HCT116 (cell line): ENCODE measurements around the gene FGF22. TPM values are rescaled to one million over a fixed set of nuclear protein-coding genes. Genes with fewer than 3 reads are reported as not detected.

Experiments
- ATAC-seq: fragments of 200-7000 bp; cut with Tn5 transposase; 2 replicates; pipeline ENCODE4 v1.9.1; 2020; ENCODE audit warnings: mild to moderate bottlenecking, moderate library complexity
- BruUV-seq: library from RNA; stranded (reverse); fragments of 400-500 nt; replicated peaks from 2 replicates; lab custom pipeline; 2021; lab: Mats Ljungman, UMichigan
- CTCF ChIA-PET: fragments of 300-600 bp; sonication (Branson Sonifier 250); formaldehyde crosslinking; loops from one replicate; lab custom pipeline; 2021; ENCODE audit warnings: antibody characterized with exemption; lab: Charles Lee
- POLR2A ChIA-PET: fragments of 300-600, 350-600 bp; sonication (Branson Sonifier 250); formaldehyde crosslinking; loops from one replicate; lab custom pipeline; 2021; ENCODE audit warnings: antibody characterized with exemption; lab: Charles Lee
- RAD21 ChIA-PET, 2 experiments: fragments of 300-600 bp; sonication (Branson Sonifier 250); formaldehyde crosslinking; loops; one replicate each; lab custom pipeline; 2023; ENCODE audit warnings: low total read pairs in 2 of 2; ENCODE audit not compliant: uncharacterized antibody in 2 of 2, unreplicated experiment in 2 of 2, low non-redundant PET in 1 of 2; lab: Charles Lee
- DNase-seq: peaks from one replicate; pipeline ENCODE4 v3.0.0-alpha.2; 2010; ENCODE audit warnings: low read depth, low spot score
- H2AFZ ChIP-seq: fragments of 200-600 bp; shearing (Covaris generic), sonication (generic); 2 replicates; pipeline ENCODE4 v1.6.1; 2017; ENCODE audit warnings: low read depth, mixed run types, mixed read lengths, antibody characterized with exemption, low read length; ENCODE audit not compliant: poor library complexity, severe bottlenecking
- H3K27ac ChIP-seq: 2 replicates; pipeline ENCODE4 v1.5.1; 2012; ENCODE audit warnings: low read depth, low read length
- H3K27me3 ChIP-seq: fragments of 200-600 bp; sonication (generic); 2 replicates; pipeline ENCODE4 v1.6.1; 2016; ENCODE audit warnings: mixed run types, low read length, mixed read lengths; ENCODE audit not compliant: insufficient read depth
- H3K36me3 ChIP-seq, 2 experiments: fragments of 200-500 bp in 1 of 2; fragments of 200-600 bp in 1 of 2; sonication (Bioruptor generic) in 1 of 2; sonication (generic) in 1 of 2; 2 replicates each; pipeline versions ENCODE4 v1.5.1 to v1.6.1; 2014 to 2016; ENCODE audit warnings: low read length in 2 of 2, inconsistent platforms in 1 of 2, mixed read lengths in 1 of 2, mixed run types in 1 of 2; ENCODE audit not compliant: insufficient read depth in 2 of 2, control insufficient read depth in 1 of 2
- H3K4me1 ChIP-seq, 2 experiments: fragments of 200-600 bp in 1 of 2; sonication (generic) in 1 of 2; 2 replicates each; pipeline versions ENCODE4 v1.5.1 to v1.6.1; 2012 to 2017; ENCODE audit warnings: low read length in 2 of 2, inconsistent platforms in 1 of 2, mild to moderate bottlenecking in 1 of 2, mixed read lengths in 1 of 2, mixed run types in 1 of 2, moderate library complexity in 1 of 2; ENCODE audit not compliant: insufficient read depth in 2 of 2, control insufficient read depth in 1 of 2
- H3K4me2 ChIP-seq: fragments of 200-600 bp; sonication (generic); 2 replicates; pipeline ENCODE4 v1.6.1; 2017; ENCODE audit warnings: mixed run types, low read length, mixed read lengths
- H3K4me3 ChIP-seq, 2 experiments: fragments of 200-600 bp in 1 of 2; sonication (generic) in 1 of 2; replicated peaks in 1 of 2; 2 replicates each; pipeline ENCODE4 v1.5.1; 2011 to 2016; ENCODE audit warnings: low read length in 2 of 2, control low read depth in 1 of 2, low read depth in 1 of 2, mild to moderate bottlenecking in 1 of 2, mixed read lengths in 1 of 2, mixed run types in 1 of 2
- H3K79me2 ChIP-seq: fragments of 200-600 bp; sonication (generic); 2 replicates; pipeline ENCODE4 v1.6.1; 2017; ENCODE audit warnings: mild to moderate bottlenecking, mixed run types, low read length, moderate library complexity, mixed read lengths; ENCODE audit not compliant: insufficient read depth
- H3K9ac ChIP-seq: fragments of 200-600 bp; sonication (generic); 2 replicates; pipeline ENCODE4 v1.6.1; 2016; ENCODE audit warnings: low read length, mixed read lengths
- H3K9me2 ChIP-seq: fragments of 200-600 bp; sonication (generic), shearing (Covaris generic); 2 replicates; pipeline ENCODE4 v1.6.1; 2017; ENCODE audit warnings: mixed run types, mild to moderate bottlenecking, moderate library complexity; ENCODE audit not compliant: insufficient read depth
- H3K9me3 ChIP-seq, 2 experiments: fragments of 200-500 bp in 1 of 2; fragments of 200-600 bp in 1 of 2; sonication (Bioruptor generic) in 1 of 2; sonication (generic) in 1 of 2; 2 replicates each; pipeline ENCODE4 v1.6.1; 2014 to 2017; ENCODE audit warnings: low read length in 2 of 2, mixed read lengths in 2 of 2, inconsistent platforms in 1 of 2, low read depth in 1 of 2, mild to moderate bottlenecking in 1 of 2, mixed run types in 1 of 2, moderate library complexity in 1 of 2; ENCODE audit not compliant: control insufficient read depth in 1 of 2, insufficient read depth in 1 of 2
- H4K20me1 ChIP-seq: fragments of 200-600 bp; sonication (generic), shearing (Covaris generic); 2 replicates; pipeline ENCODE4 v1.6.1; 2017; ENCODE audit warnings: mixed run types, mild to moderate bottlenecking, moderate library complexity; ENCODE audit not compliant: insufficient read depth
- CEBPB ChIP-seq: IDR thresholded peaks from 2 replicates; pipeline ENCODE4 v1.6.1; 2012; ENCODE audit warnings: low read depth
- EGR1 ChIP-seq: IDR thresholded peaks from 2 replicates; pipeline ENCODE4 v1.6.1; 2012; ENCODE audit warnings: low read depth
- ELF1 ChIP-seq: IDR thresholded peaks from 2 replicates; pipeline ENCODE4 v1.6.1; 2012; ENCODE audit warnings: low read depth, borderline replicate concordance
- EZH2 ChIP-seq: fragments of 200-600 bp; sonication (generic); IDR thresholded peaks from 2 replicates; pipeline ENCODE4 v1.6.1; 2017; ENCODE audit warnings: antibody characterized with exemption, mixed run types
- FOSL1 ChIP-seq: IDR thresholded peaks from 2 replicates; pipeline ENCODE4 v1.6.1; 2012; ENCODE audit warnings: low read depth
- MAX ChIP-seq: IDR thresholded peaks from 2 replicates; pipeline ENCODE4 v1.6.1; 2012
- REST ChIP-seq: IDR thresholded peaks from 2 replicates; pipeline ENCODE4 v1.6.1; 2012; ENCODE audit warnings: low read depth
- SP1 ChIP-seq: IDR thresholded peaks from 2 replicates; pipeline ENCODE4 v1.6.1; 2012; ENCODE audit warnings: low read depth
- TCF7L2 ChIP-seq: IDR thresholded peaks from 2 replicates; pipeline ENCODE4 v1.7.0; 2011; ENCODE audit warnings: borderline replicate concordance, inconsistent platforms; ENCODE audit not compliant: insufficient read depth, insufficient read length; ENCODE audit errors: extremely low read depth
- YY1 ChIP-seq: IDR thresholded peaks from 2 replicates; pipeline ENCODE4 v1.6.1; 2011; ENCODE audit warnings: low read length, low read depth, moderate library complexity, mild to moderate bottlenecking; ENCODE audit not compliant: insufficient replicate concordance; ENCODE audit errors: extremely low read depth
- ZFX ChIP-seq: fragments of 450-650 bp; IDR thresholded peaks from 2 replicates; pipeline ENCODE4 v1.6.1; 2017
- ZNF274 ChIP-seq: fragments of 200-500 bp; sonication (Bioruptor generic); IDR thresholded peaks from 2 replicates; pipeline ENCODE4 v1.6.1; 2014; ENCODE audit warnings: mild to moderate bottlenecking, low read depth, low read length, inconsistent platforms
- intact Hi-C: fragments of 100-400 bp; cut with micrococcal nuclease; formaldehyde crosslinking; loops from 2 replicates; pipeline ENCODE4 v1.10.0; 2022
- total RNA-seq: library from RNA; stranded (reverse); gene quantifications from one replicate; pipeline ENCODE4 v1.2.1, GENCODE V29; 2021; ENCODE audit not compliant: unreplicated experiment

FGF22 gene
- total RNA-seq, 1 experiment from 2014 or later, result 1.5 TPM

DNA sequence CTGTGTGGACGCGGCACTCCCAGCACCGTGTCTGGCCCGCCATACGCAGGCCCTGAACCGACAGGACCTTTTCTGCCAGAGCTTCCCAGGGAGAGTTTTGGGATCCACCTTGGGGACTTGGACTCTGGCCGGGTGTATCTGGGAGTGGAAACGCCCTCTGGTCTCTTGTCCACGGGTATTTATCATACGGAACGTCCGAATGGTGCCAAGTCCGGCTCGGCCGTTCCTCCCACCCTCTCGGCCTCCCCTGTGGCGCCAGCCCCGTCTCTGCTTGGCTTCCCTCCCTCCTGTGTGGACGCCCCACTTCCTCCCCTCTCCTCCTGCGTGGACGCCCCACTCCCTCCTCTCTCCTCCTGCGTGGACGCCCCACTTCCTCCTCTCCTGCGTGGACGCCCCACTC, 37.9 kb upstream of the FGF22 start:
- Histone ChIP-seq H2AFZ (no peak overlapping the region), H3K36me3 (no peaks in the 10 kb centered on the region), H3K4me1 (no peaks in the 10 kb centered on the region), H3K9me3 (peaks cover 0 to 10% of the 10 kb centered on the region in 2 experiments; a peak in 1 of 4 replicates), H3K79me2 (no peaks in the 10 kb centered on the region), H3K4me3 (no peak overlapping the region), H3K9ac (no peak overlapping the region), H3K9me2 (no peaks in the 10 kb centered on the region), H3K27me3 (no peaks in the 10 kb centered on the region), H4K20me1 (no peaks in the 10 kb centered on the region), H3K27ac (no peak overlapping the region), H3K4me2 (no peak overlapping the region)
- CTCF ChIA-PET, result no interaction called here
- RAD21 ChIA-PET, result no interaction called here
- intact Hi-C loops, result no loop called here
- TF ChIP-seq CEBPB (no peak), ZNF274 (no peak), EGR1 (no peak), ELF1 (no peak), FOSL1 (no peak), YY1 (no peak), ZFX (no peak), TCF7L2 (no peak), SP1 (no peak), EZH2 (no peak), MAX (no peak)
- BruUV-seq, result no TSS peak
- ATAC-seq, result no peak
- DNase-seq, result no peak
- POLR2A ChIA-PET, result no interaction called here

DNA sequence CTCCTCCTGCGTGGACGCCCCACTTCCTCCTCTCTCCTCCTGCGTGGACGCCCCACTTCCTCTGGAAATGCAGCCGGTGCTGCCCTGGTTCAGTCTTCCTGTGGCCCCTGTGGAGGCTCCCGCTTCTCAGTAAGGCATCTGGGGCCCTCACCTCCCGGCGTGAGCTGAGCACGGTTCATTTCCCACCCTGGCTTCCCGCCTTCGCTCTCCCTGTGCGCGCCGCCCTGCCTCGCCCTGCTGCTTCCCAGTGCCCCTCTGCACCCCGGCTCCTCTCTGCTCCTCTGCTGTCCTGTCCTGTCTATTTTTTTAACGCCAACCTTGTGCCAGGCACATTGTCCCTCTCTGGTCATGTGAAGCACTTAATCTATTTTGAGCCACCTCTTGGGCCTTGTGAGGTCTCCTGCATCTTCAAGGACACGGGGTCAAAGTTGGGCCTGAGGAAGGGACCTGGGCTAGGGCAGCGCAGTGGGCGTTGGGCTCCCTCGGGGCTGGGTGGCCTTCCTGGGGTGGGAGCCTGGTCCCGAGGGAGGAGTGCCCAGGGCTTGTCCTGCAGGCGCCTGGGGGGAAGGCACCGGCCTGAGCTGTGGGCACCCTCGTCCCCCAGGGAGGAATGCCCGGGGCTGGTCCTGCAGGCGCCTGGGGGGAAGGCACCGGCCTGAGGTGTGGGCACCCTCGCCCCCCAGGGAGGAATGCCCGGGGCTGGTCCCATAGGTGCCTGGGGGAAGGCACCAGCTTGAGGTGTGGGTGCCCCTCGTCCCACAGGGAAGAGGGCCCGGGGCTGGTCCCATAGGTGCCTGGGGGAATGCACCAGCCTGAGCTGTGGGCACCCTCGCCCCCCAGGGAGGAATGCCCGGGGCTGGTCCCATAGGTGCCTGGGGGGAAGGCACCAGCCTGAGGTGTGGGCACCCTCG, 37.0 kb upstream of the FGF22 start:
- intact Hi-C loops, result no loop called here
- Histone ChIP-seq H3K9me2 (no peaks in the 10 kb centered on the region), H3K9me3 (peaks cover 0 to 10% of the 10 kb centered on the region in 2 experiments; a peak in 1 of 4 replicates), H3K27ac (no peak overlapping the region), H3K4me1 (no peaks in the 10 kb centered on the region), H3K4me2 (no peak overlapping the region), H3K27me3 (no peaks in the 10 kb centered on the region), H3K36me3 (no peaks in the 10 kb centered on the region), H3K9ac (no peak overlapping the region), H3K4me3 (no peak overlapping the region), H2AFZ (no peak overlapping the region), H3K79me2 (no peaks in the 10 kb centered on the region), H4K20me1 (no peaks in the 10 kb centered on the region)
- CTCF ChIA-PET, result no interaction called here
- POLR2A ChIA-PET, result no interaction called here
- RAD21 ChIA-PET, result no interaction called here
- TF ChIP-seq TCF7L2 (no peak), SP1 (no peak), REST (no peak)
- ATAC-seq (no peak), DNase-seq (no peak)
- no TSS peak for BruUV-seq
